NCI-H1930 (cell line): Measurements from ENCODE around the gene ARID2.
A peak's percentile ranks its signal among the peaks of the same experiment; 100 is the strongest.

Experiments used
- DNase-seq, 2 experiments: peaks; one replicate each; lab custom pipeline; 2025; lab: John Stamatoyannopoulos, UW

ARID2 gene

DNA sequence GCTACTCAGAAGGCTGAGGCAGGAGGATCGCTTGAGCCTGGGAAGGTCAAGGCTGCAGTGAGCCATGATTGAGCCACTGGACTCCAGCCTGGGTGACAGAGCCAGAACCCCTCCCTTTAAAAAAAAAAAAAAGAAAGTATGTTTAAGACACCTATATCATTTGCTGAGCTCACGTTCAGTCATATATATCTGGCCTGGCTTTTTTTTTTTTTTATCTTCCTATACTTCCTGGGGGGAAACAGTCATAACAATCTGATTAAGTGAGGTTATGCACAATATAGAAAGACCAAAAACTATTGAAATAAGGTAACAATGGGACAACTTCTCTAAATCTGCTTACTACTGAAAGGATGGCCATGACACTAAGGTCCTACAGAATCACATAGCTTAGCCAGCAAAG, 9.4 kb upstream of the ARID2 start:
- DNase-seq: no peak

DNA sequence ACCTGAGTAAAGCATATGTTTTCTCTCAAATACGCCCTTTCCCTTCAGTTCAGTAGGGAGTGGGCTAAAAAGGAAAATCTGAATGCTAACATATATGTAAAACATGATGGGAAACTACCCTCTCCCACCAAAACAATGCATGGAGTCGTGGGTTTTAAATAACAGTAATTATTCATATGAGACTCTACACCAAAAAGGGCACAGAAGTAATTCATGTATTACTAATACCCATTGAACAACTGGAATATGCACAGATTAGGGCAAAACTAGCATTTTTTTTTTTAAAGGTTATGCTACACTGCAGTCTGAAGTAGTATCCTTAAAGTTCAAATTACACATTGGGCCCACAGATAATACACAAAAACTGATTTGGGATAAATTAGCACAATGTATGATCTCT, 8.1 kb upstream of the ARID2 start:
- no peak for DNase-seq

DNA sequence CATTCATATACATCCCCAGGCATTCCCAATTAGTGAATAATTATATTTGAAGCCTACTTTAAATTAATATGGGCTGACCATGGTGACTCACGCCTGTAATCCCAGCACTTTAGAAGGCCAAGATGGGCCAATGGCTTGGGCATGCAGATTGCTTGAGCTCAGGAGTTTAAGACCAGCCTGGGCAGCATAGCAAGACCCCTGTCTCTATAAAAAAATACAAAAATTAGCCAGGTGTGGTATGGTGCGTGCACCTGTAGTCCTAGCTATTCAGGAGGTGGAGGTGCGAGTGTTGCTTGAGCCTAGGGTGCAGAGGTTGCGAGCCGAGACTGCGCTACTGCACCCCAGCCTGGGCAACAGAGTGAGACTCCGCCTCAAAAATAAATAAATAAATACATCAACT, 7.6 kb upstream of the ARID2 start:
- DNase-seq: no peak

DNA sequence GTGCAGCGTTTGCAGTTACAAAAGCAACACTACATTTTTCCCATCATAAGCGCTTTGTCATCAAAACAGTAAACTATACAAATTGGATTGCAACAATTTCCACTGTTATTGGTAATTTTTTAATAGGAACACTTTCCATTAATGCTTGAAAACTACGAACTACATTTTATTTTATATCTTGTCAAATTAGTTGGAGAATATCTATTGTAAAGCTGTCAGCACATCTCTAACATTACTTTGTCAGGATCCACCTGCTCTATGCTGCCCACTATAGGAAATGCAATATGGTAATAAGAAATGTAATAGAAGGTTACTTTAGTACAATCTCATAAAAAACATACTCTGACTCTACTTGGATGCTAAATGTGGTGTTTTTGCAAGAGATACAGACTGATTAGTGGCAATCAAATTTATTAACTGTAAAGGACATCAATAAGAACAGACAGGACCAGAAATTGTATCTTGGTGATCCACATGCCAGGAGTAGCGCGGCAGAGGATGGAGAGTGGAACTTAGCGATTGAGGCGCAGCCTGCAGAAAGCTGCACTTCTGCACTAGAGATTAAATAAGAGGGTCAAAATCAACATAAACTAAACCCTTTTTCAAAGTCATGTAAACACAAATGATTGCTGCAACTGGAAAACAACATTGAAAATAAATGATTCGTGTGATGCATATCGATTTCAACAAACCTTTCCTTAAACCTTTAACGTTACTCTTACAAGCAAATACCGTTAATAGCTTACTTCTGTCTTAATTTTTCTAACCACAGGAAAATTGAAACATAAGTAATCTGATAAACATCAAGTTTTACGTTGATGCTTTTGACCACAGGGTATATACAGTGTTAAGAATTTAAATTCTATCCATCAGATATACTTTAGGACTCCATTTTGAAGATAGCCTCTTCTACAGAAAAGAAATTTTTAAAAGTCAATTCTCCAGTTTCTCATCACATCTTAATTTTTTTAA, 3.6 kb upstream of the ARID2 start:
- peak; percentile 57 to 86 for DNase-seq

DNA sequence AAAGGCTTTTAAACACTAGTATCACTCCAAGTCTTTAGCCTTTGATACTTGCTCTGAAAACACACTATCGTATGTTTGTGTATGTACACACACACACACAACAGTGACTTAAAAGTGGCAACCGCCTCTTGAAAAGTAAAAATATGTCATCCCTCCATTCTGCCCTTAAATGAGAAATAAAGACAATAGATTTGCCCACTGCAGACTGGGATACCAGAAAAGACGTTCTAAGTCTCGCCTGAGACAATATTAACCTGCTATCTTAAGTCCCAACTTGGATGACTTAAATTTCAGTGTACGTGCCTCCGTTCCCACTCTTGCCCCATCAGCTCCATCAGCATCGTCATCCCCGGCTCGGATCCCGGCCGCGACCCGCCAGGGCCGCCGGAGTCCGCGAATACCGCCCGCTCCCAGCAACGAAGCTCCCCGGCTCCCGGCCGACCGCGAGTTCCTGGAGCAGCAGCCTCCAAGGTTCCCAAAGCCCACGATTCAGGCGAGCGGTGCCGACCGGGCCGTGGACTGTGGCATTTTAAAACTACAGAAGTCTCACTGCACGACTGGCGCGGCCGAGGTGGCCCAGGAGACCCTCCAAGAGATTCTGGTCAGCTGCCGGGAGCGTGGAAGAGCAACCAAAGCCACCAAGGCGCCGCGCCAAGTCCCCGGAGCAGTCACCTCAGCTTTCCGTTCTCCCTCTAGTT, 2.8 kb upstream of the ARID2 start:
- peak; percentile 85 to 86 for DNase-seq

DNA sequence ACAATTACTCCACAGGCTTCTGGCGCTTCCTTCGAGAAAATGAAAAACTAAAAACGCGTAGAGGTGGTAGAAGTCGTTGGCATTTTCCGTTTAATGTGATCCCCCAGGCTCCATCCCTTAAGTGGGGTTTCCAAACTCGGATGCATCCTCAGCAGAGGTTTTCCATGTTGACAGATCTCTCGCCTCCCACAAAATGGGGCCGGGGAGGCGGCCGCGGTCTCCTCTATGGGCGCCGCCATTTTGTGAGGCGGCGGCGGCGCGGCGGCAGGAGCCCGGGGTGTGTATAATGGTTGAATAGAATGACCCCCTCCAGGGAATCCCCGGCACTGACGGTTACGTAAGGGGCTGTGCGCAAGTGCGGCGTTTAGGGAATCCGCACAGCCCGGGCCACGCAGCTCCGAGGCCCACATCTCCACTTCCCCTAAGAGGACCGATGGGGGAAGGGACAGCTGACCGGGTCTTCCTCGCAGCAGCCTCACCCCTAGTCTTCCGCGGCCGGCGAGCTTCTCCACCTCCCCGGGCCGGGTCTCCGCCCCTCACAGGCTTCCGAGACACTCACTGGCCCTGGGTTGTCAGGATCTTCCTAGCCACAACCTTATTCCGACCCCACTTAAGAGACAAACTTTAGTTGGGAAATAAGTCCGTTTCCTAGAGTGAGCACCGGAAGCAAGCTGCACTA, 2.1 kb upstream of the ARID2 start:
- peak; percentile 100 for DNase-seq

DNA sequence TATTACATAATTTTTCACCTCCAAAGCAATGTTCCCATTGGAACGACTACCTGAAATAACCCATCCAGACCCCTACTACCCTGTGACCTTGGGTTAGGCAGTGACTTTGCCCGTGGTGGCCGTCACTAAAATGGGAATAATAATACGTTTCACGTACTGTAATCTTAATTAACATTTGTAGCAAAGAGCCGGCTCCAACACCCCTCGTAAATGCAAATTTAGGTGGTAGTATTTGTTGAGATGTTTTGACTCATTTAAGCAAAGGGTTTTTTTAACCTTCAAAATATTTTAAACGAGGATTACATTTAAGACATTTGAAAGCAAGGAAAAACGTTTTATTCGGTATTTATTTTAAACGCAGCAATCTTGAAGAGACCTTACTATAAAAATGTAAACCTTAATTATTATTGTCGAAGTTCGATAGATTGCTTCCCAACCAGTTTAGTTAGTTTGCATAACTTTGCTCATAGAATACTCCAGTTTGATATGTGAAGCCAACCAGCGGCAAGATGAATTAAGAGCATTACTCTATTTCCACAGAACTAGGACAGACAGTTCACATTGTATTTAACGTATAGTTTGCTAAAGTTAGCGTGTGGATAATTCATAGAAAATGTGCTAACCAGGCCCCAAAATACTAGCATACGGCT, 1.4 kb upstream of the ARID2 start:
- peak; percentile 79 to 86 for DNase-seq

DNA sequence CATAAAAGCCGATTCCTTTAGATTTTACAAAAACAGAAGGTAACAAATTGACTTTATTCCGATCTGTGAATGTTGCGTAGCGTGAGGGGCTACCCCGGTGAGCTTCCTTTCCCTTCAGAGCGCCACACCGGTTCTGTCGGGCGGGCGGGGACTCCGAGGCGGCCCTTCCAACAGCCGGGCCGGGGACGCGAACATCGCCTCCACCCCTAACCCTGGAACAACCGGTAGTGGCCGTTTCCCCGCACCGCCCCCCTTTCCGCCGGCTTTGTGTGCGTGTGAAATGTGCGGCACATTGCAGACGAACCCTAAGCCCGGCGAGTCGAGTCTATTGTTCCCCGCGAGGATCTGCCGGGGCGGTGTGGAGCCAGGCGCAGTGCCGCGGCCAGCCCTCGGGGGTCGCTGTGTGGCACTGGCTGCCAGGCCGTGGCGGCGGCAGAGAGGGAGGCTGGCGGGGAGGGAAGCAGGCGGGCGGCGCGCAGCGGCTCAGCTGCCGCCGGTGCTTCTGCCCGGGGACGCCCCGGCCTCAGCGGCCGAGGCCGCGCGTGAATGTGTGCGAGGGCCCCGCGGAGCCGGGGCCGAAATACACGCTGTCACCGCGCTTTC, 775 bp upstream of the ARID2 start:
- DNase-seq: peak; percentile 100

DNA sequence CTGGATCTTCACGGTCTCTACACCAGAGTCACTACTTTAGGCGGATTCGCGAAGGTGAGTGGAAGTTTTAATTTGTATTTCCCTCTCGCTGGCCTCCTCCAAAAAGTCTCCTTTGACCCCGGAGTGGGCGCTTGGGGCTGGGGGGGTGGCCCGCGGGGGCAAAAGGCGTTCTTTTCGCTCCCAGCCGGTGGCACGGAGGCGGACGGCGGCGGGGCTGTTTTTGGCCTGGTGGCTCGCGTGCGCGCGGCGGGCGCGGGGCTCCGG, 510 bp downstream of the ARID2 start:
- peak in 1 of 2 experiments; percentile 87 for DNase-seq

DNA sequence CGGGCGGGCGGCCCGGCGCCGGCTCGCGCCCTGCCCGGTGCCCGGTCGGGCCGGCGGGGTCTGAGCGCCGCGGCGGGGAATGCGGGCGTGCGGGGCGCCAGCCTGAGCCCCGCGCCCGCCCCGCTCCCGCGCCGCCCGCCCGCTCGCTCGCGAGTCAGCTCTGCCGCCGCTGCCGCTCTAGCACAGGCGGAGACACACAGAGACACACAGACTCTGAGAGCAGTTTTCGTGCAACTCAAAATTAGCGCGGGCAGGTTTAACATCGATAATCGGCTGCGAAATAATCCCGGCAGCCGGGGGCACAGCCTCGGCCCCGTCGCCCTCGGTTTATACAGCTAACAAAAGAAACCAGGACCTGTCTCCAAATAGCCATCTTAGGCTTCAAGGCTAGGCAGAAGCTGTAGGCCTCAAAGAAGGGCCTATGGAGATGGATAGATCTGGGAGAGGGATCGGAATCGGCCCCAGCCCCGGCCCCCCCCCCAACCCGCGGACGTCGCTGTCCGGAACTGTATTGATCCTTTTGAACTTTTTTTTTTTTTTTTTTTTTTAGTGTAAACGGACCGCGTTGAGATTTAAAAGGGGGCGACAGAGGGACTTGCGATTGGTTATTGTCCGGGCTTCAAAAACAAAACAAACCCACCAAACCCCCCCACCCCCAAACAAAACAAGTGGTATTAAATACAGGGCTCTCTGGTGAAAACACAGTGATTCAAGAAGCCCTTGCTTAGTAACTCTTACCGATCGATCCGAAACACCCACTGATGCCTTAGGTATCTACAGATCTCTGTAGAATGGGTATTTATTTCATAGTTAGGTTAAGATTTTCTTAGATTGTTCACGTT, 1.1 kb downstream of the ARID2 start:
- DNase-seq: peak; percentile 87 to 92

DNA sequence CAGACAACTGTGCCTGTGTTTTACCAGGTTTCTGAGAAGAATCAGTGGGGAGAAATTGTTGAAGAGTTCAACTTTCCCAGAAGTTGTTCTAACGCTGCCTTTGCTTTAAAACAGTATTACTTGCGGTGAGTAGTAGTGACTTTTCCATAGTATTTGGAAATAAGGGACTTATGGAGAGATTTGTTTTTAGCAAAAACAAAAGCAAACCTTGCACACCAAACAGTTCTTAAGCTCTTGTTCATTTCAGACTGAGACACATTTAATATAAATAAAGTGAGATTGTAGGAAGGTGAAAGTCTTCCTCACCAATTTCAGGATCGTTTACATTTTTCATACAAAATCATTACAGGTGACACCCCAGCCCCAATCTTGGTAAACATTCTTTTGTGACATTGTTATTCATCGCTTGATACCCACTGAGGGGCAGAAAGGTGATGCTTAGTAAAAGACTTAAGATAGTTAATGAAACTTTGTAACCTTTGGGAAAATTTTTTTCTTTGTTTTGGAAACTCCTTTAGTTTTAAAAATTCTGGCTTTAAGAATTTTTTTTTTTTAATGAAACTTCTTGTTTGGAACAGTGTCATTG, 1.8 kb downstream of the ARID2 start:
- no peak for DNase-seq

DNA sequence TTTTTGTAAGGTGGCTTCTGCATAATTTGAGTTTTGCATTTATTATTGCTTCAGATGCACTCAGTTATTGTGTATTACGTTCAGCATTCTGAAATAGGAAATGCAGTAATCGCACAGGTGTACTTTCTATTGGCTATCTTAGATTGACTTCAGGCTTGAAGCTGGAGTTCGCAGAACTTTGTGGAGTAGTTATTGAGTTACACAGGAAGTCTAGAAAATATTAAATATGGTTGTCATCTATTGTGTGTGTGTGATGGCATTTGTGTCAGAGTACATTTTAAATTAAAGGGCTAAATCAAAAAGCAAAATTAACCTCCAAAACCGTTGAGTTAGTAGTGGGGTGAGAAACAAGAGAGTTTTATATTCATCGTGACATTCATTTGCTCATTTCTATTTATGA, 2.7 kb downstream of the ARID2 start:
- DNase-seq: no peak

DNA sequence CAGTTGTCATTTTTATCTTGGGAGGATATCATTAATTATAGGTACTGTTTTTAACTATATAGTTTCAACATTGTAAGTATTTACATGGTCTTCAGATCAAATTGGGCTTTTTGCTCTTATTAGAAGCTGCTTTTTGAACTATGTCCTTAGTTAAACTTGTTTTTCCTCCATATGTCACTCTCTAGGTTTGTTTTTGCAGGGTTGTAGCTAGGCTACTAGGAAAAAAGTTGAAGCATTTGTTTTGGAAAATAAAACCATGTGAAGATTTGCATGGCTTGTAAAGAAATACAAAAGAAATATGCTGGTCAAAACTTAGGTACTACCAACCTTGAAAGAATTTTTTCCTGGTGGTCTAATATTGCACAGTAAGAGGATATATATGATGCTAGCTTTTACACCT, 3.4 kb downstream of the ARID2 start:
- DNase-seq: no peak

DNA sequence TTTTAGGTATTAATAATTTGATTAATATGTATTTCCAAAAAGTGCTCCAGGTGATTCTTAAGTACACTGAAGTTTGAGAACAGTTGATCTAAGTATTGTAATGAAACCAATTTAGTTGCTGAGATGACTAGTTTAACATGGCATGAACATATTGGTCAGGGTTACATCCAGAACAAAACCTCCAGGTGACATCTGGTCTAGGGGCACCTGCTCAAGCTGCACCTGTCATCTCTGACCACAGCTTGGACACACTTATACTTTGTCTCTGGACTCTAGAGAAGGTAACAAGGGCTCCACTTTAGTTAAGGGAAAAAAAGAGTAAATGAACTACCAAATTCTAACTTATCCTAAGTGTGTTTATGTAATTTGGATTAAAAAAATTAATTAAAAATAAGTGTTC, 8.1 kb downstream of the ARID2 start:
- DNase-seq: no peak

DNA sequence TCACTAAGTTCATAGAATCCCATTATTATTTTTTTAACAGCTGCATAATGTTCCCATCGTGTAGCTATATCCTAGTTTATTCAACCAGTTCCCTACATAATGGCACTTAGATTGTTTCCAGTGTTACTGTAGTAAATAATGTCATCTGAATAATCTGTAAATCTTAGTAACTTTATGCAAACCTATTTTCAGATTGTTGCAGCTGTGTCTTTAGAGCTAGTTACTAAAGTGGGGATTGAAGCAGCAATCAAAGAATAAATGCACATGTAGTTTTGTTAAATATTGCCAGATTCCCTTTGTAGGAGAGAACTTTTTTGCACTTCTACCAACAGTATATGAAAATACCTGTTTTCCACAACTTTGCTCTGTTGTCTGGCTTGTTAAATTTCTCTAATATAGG, 13.1 kb downstream of the ARID2 start:
- DNase-seq: no peak

DNA sequence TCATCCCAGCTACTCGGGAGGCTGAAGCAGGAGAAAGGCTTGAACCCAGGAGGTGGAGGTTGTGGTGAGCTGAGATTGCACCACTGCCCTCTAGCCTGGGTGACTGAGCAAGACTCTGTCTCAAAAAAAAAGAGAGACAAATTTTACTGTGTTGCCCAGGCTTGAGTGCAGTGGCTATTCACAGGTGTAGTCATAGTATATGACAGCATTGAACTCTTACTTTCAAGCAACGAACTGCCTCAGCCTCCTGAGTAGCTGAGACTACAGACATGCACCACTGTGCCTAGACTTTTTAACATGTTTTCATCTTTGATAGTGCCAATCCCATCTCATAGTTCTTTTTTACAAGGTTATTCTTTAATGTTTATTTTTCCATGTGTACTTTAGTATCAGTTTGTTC, 13.7 kb downstream of the ARID2 start:
- no peak for DNase-seq

DNA sequence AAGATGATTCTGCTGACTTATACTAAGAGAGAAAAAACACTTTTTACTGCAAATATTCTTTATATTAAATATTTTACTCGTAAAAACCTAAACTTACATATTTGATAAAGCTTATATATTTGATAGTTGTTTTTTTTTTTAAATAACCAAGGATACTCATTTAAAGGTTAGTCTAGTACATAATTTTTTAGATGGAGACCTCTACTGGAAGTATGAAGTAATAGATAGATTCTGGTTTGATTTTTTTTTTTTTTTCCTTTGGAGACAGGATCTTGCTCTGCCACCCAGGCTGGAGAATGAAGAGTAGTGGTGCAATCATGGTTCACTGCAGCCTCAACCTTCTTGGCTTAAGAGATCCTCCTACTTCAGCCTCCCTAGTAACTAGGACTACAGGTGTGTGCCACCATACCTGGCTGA, 16.4 kb downstream of the ARID2 start:
- DNase-seq: no peak

DNA sequence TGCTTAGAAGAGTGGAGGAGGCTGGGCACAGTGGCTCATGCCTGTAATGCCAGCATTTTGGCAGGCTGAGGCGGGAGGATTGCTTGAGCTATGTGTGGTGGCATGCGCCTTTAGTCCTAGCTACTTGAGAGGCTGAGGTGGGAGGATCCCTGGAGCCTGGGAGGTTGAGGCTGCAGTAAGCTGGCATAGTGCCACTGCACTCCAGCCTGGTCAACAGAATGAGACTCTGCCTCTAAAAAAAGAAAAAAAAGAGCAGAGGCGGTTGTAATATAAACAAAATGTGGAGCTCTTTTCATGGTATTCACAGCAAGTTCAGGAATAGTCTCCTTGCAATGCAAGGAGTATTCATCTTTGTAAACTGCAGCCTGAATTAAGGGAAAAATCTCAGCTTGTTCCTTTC, 27.2 kb downstream of the ARID2 start:
- no peak for DNase-seq

DNA sequence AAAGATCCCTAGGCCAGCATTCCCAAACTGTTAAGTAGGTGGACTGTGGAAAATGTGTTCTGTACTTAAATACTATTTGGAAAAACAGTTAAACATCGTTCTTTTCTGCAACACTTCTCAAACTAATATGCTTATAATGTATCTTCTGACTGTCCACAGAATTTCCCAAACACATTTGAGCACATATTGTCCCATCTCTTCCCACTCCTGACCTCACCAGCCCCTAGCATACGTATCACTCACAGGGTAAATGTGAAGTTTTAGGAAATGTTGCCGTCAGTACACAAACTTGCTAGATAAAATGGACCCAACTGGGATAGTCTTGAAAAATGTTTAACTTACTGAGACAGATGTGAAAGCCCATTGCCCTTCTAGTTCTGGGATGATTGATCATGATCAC, 27.7 kb downstream of the ARID2 start:
- no peak for DNase-seq

DNA sequence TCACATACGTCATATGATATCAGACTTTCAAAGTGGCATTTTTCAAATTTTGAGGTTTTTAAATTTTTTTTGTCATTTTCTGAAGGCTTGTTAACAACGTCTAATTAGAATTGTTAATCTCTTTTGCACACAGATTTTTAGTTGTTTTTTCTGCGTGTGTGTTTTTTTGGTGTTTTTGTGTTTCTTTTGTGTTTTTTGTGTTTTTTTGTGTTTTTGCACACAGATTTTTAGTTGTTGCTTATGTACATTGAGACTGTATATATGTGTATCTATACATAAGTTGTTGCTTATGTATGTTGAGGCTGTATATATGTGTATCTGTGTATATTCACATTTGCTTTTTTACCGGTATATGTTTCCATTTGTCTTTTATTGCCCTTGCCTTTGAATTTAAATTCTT, 30.8 kb downstream of the ARID2 start:
- DNase-seq: no peak
